GM18870 (cell line): ENCODE results near the gene LHX1.

Experiments
- ATAC-seq: cut with Tn5 transposase; IDR thresholded peaks from one replicate; pipeline ENCODE4 v1.9.1; 2021; ENCODE audit warnings: moderate library complexity; ENCODE audit not compliant: unreplicated experiment

Gene LHX1

GRCh38 chr17:36937001-36937958 is at the start of gene LHX1:
LHX1 (plus strand) TSS chr17:36937475; CDS start chr17:36938198, 723 bp downstream.
- ATAC-seq, result no peak

- no peak for ATAC-seq
Observed at GRCh38 chr17:36888236-36888951, 48.9 kb upstream of the LHX1 start.

- ATAC-seq, result no peak
Observed at GRCh38 chr17:36889770-36890349, 47.4 kb upstream of the LHX1 start.

DNA sequence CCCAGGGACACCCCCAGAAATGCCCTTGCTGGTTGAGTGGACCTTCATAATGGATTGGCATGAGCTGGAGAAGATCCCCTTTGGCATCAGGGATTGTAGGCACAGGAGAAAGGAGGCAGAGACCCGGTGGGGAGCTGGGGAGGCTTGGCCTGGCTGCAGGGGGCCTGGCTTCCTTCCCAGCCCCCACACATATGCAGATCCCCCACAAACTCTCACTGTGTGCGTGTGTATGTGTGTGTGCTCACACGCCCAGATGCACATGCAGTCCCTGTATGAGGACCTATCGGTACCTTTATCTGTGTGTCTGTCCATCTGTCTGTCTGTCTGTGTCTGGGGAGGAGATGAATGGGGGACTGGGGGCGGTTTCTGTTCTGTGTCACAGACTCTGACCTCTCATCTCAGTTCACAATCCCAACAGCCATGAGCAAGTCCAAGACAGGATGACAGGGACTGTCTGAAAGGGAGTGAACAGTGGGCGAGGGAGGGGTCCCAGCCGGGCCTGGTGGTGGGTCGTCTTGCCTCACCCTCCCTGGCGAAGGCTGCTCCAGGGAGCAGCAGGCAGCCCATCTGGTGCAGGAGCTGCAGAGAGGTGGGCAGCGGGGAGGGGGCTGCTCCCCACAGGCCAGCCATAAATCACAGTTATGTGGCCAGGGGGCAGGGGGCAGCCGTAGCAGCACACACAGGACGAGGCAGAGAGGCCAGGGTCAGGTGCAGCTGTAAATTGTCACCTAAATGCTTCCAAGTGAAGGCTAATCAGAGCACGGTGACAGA is 46.7 kb upstream of the LHX1 start:
- ATAC-seq, result no peak

GRCh38 chr17:36892112-36892838 is 45.0 kb upstream of the LHX1 start:
- no peak for ATAC-seq

DNA sequence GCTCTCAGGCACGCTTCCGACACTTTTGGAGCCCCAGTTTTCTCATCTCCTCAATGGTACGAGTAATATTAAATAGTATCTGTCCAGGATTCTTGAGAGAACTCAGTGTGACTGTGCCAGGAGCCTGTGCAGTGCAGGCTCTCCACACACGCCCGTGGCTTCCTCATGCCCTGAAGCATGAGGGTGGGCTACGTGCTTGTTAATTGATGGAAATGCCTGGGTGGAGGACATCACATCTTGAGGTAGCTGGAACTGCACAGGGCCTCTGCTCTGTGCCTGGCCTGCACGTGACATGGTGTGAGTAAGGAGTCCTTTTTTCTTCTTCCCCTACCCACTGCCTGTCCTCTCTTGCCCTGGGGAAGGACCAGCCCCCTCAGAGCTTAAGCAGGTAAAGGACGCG is 43.1 kb upstream of the LHX1 start:
- ATAC-seq, result no peak

- no peak for ATAC-seq
Observed at GRCh38 chr17:36894925-36895324, 42.4 kb upstream of the LHX1 start.

DNA sequence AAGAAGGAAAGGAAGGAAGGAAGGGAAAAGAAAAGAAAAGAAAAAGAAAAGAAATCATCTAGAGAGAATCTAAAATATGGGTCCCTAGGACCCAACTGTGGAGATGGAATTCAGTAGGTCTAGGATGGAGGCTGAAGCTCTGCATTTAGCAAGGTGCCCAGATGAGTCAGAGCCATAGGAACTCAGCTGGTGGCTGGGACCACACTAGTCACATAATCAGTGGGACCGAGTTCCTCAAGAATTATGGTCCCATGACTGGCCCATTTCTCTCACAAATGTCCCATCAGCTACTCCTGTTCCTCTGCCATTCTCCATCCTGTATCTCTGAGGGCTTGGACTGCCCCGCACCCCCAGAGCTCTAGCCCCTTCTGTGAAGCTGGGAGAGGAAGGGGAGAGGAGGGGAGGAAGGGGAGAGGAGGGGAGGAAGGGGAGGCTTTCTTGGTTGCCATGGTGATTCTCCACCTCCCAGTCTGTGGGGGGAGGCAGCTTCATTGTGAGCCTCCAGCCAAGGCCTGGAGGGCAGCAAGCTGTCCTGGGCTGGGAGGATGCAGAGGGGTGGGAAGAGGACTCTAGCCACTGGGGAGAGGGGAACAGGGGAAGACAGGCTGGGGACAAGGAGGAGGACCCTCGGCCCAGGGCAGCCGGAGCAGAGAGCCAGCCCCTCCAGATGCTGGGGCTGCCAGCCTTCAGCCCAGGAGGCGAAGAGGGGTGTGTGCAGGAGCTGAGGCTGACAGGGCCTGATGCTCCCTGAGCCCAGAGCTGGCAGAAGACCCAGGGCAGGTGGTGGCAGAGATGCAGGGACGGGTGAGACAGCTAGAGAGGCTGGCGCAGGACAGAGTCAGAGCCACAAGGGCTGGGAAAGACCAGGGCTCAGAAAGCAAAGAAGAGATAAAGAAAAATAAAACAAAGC is 37.8 kb upstream of the LHX1 start:
- ATAC-seq, result no peak

GRCh38 chr17:36900160-36900512 is 37.1 kb upstream of the LHX1 start:
- ATAC-seq, result no peak

- no peak for ATAC-seq
Observed at GRCh38 chr17:36901506-36901905, 35.8 kb upstream of the LHX1 start.

GRCh38 chr17:36907407-36907806 is 29.9 kb upstream of the LHX1 start:
- ATAC-seq, result no peak

- ATAC-seq, result no peak
Observed at GRCh38 chr17:36910513-36910912, 26.8 kb upstream of the LHX1 start.

GRCh38 chr17:36911001-36911400 is 26.3 kb upstream of the LHX1 start:
- no peak for ATAC-seq

DNA sequence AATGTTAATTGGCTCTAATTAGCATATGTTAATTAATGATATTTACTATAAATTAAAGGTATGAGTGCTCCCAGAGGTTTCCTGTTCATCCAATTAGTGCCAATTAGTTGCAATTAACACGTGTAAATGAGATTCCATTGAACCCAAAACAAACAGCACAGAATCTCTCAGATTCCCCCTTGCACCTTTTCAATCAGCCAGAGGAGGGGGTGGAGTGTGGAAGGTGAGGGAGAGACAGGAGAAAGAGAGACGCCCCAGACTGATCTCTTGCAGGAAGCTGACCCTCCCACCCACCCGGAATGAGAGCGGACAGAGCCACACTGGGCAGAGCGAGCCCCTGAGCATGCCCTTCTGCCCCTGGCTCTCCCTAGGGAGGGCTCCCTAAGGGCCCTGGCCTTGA is 24.1 kb upstream of the LHX1 start:
- no peak for ATAC-seq

- no peak for ATAC-seq
Observed at GRCh38 chr17:36918211-36918691, 19.0 kb upstream of the LHX1 start.

DNA sequence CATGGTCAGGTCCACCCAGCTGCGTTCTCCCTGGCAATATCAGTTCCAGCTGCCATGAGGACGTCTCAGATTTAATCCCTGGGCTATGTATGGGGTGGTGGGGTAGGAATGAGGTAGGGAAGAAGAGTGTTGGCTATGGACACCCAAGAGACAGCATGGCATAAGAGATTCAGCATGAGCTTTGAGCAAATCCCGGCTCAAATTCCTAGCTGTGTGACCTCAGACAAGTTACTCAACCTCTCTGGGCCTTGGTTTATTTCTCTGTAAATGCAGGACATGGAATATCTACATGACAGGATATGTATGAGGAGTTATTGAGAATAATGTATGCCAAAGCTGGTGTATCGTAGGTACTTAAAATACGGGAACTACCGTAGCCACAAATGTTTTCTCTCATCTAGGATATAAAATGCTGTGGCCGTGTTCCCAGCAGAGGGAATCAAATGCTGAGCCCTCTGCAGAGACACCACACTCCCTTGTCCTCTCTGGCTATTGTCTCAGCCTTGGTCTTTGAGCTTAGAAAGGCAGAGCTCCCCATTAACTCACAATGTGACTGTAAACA is 17.8 kb upstream of the LHX1 start:
- ATAC-seq, result no peak

DNA sequence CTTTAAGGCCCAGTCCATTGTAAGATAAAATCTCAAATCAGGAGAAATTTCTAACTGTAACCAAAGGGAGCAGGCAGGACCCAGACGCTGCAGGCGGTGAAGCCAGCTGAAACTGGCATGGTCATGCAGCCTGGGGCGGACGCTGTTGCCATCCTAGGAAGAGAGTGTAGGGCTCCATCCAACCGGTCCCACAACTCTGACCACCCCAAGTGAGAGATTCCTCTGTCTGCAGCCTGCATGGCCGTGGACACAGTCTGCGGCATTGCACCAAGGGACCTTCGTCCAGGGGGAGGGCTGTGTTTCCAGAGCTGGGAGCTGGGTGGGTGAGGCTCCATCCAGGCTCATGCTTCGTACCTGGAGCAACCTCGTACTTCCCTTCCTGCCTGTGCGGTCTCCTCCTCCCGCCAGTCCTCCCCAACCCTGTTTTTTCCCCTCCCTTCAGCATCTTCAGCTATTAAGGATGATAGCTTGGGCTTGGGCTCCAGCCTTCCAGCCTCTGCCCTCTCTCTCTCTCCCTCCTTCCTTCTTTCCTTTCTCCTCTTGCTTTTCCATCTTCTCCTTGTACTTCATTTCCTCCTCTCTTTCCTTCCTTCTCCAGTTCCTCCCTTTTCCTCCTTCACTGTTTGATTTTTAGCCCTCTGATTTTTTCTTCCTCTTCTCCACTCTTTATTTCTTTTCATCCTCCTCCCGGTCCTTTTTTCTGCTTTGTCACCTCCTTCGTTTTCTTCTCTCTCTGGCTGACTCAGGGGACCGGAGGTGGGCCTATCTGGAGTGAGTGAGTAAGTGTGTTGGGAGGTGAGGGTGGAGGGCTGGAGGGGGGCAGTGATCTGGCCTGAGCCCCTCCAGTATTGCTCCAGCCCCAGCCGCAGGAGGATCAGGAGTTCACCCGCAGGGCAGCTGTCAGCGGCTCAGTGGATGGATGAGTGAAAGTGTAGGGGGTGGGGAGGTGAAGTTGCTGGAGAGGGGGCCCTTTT is 17.0 kb upstream of the LHX1 start:
- no peak for ATAC-seq
